HuH-7 (cell line): Measurements from ENCODE around the gene ARSK.

Experiments used
- DNase-seq: peaks from one replicate; pipeline ENCODE4 v3.0.0; 2011; ENCODE audit warnings: low spot score

Gene ARSK

GRCh38 chr5:95563367-95563766 lies 8.5 kb downstream of the ARSK start:
- DNase-seq: no peak

DNA sequence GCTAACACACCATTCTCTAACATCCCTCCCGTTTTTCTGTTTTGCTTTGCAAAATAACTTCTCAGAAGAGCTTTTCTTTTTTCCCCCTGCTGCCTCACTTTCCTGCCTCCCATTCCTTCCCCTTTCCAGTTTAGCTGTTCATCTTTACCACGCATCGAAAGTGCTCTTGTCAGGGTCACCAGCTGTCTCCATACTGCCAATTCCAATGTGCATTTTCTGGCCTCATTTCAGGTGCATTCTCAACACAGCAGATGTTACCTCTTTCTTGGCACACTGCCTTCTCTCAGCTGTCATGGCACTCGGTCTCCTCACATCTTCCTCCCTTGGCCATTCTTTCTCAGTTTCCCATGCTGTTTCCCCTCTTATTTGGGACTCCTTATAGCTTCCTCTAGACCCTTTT lies 9.5 kb downstream of the ARSK start:
- no peak for DNase-seq

DNA sequence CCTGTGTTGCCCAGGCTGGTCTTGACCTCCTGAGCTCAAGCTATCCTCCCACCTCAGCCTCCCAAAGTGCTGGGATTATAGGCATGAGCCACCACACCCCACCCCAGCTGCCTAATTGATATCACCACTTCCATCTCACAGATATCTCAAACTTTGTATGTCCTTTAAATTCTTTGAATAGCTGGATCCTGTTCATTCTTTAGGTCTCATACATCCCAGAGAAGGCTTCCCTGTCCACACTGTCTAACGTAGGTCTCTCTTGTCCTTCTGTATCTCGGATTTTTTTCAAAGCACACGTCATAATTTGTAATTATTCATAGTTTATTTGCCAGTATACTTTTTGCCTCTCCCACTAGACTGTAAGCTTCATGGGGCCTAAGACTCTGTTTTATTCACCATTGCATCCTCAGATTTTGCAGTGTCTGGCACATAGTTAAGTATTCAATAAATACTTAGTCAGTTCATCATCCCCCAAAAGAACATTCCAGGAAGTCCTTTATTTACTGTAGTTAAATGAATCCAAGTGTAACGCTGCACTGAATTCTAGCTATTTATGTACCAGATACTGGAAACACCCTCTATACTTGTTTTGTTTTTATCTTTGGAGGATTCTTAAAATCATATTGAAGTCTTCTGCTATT lies 10.5 kb downstream of the ARSK start:
- DNase-seq: no peak

GRCh38 chr5:95572016-95572415 lies 17.1 kb downstream of the ARSK start:
- no peak for DNase-seq

DNA sequence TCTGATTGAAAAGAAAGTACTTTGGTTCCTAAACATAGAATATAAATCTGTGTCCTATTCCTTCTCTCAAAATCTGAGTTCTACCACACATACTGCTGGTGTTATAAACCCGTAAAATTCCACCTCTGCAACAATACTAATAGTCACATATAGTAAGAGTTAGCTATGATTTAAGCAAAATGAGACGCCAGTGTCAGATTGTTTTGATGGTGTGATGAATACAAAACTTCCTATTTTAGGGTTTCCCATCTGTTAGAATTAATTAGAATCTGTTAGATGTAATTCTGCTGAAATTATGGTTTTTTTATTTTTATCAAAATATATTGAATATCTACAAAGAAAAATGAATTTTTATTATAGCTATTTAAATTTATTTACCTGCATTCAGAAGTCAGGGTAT lies 26.7 kb downstream of the ARSK start:
- DNase-seq: no peak

GRCh38 chr5:95583992-95584391 lies 29.1 kb downstream of the ARSK start:
- no peak for DNase-seq

GRCh38 chr5:95590880-95591279 lies 36.0 kb downstream of the ARSK start:
- no peak for DNase-seq

GRCh38 chr5:95591490-95591901 lies 36.6 kb downstream of the ARSK start:
- DNase-seq: no peak

- no peak for DNase-seq
Observed at GRCh38 chr5:95595289-95595931, 40.5 kb downstream of the ARSK start.

- DNase-seq: no peak
Observed at GRCh38 chr5:95599252-95599651, 44.4 kb downstream of the ARSK start.

DNA sequence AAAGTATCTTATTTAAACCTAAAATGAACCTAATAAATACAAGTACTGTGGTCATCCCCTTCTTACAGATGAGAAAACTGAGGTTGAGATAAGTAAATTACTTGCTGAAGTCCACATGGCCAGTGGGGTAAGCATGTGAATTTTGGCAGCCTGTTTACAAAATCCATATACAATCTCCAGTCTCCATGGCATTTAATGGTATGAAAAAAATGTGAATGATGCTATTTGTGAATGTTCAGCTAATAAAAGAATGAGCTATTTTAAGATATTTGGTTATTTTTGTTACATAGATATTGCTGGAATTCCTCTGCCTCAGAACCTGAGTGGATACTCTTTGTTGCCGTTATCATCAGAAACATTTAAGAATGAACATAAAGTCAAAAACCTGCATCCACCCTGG lies 45.7 kb downstream of the ARSK start:
- DNase-seq: no peak

GRCh38 chr5:95605786-95606185 lies 50.9 kb downstream of the ARSK start:
- no peak for DNase-seq

- DNase-seq: no peak
Observed at GRCh38 chr5:95606419-95606818, 51.5 kb downstream of the ARSK start.

GRCh38 chr5:95609711-95610110 lies 54.8 kb downstream of the ARSK start:
- no peak for DNase-seq

DNA sequence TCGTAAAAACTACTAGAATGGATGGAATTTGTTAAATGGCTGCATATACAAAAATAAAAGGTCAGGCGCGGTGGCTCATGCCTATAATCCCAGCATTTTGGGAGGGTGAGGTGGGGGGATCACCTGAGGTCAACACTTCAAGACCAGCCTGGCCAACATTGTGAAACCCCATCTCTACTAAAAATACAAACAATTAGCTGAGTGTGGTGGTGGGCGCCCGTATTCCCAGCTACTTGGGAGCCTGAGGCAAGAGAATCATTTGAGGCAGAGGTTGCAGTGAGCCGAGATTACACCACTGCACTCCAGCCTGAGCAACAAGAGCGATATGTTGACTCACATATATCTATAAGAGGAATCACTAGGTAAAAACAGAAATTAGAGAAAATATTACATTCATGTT lies 55.6 kb downstream of the ARSK start:
- no peak for DNase-seq

- DNase-seq: no peak
Observed at GRCh38 chr5:95611396-95611795, 56.5 kb downstream of the ARSK start.

- no peak for DNase-seq
Observed at GRCh38 chr5:95613514-95613913, 58.6 kb downstream of the ARSK start.

DNA sequence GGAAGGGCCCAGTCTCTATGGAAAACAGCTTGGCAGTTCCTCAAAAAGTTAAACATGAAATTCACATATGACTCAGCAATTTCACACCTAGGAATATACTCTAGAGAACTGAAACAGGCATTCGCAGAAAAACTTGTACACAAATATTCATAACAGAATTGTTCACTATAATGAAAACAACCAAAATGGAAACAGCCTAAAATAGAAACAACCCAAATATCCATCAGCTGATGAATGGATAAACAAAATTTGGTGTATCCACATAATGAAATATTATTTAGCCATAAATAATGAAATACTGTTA lies 60.2 kb downstream of the ARSK start:
- DNase-seq: no peak

DNA sequence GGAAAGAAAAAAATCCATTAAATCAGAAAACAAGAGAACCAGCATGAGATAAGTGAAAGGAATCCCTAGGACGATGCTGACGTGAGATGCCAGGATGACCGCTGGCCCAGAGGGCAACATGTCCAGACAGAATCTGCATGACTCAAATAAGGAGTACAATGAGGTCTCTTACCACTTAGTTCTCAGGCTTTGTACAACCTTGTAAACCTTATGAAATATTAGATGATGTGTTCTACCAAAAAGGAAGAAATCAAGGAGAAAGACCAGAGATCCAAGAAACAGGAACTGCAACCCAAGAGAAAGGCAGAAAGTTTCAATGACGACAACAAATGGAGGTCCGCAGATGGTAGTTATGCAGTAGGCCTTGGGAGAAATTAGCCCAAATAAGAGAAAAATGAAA lies 62.2 kb downstream of the ARSK start:
- no peak for DNase-seq

GRCh38 chr5:95619096-95619495 lies 64.2 kb downstream of the ARSK start:
- no peak for DNase-seq

GRCh38 chr5:95619514-95620029 lies 64.7 kb downstream of the ARSK start:
- no peak for DNase-seq

DNA sequence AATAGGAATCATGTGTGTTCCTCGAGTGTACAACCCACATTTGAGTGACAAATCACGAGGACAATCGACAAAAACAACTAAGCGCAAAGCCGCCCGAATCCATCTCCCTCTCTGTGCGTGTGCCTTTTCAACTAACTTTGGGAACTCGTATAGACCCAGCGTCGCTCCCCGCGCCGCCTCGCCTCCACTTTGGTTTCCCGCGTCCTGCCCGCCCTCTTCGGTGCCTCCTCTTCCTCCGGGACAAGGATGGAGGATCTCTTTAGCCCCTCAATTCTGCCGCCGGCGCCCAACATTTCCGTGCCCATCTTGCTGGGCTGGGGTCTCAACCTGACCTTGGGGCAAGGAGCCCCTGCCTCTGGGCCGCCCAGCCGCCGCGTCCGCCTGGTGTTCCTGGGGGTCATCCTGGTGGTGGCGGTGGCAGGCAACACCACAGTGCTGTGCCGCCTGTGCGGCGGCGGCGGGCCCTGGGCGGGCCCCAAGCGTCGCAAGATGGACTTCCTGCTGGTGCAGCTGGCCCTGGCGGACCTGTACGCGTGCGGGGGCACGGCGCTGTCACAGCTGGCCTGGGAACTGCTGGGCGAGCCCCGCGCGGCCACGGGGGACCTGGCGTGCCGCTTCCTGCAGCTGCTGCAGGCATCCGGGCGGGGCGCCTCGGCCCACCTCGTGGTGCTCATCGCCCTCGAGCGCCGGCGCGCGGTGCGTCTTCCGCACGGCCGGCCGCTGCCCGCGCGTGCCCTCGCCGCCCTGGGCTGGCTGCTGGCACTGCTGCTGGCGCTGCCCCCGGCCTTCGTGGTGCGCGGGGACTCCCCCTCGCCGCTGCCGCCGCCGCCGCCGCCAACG lies 65.3 kb downstream of the ARSK start, which contains the start of gene GPR150:
Gene GPR150, plus strand, starts transcription at position 58 of the 840 bp plus-strand sequence. Its CDS starts 189 bp downstream, at position 247.
- DNase-seq: peak; percentile 50
